AML-193 (cell line): Measurements from ENCODE around the gene SMG9.
"Not testable (repeated sequence)": the region's sequence is repeated elsewhere in the genome, so short reads cannot be mapped to it uniquely, and the experiment has no call there.

Experiments used
- DNase-seq, 2 experiments: peaks; one replicate each; lab custom pipeline; 2025; lab: John Stamatoyannopoulos, UW

SMG9 gene

GRCh38 chr19:43779820-43780219 is 25.1 kb upstream of the SMG9 start:
- DNase-seq: peak; percentile 60 to 62

DNA sequence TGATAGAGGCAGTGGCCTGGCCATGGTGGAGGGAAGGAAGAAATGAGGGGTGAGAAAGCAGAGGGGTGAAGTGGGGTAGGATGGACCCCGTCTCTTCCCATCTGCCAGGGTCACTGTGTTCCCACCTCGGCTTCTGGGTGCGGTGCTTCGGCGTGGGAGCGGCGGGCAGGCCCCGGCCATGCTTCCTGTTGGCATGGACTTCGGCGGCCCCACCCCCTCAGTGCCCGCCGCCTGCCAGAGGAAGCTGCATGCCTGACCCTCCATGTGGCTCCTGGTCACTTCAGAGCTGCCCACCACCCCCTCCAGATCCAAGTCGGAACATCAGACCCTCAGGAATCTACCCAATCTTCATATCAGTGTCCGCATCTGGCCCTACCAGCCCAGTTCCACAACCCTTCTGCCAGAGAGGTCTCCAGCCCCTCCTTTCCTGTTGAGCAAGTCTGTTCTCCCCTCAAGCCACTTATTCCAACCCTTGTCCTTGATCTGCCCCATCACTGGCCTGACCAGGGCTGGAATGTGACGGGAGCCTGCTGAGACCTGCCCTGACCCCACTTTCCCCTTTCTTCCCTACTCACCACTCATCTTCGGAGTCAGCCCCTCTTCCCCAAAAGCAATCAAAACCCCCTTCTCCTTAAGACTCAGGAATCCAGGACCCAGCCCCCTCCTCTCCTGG is 24.5 kb upstream of the SMG9 start:
- DNase-seq: peak; percentile 40 to 51

- no peak for DNase-seq
These were observed 23.9 kb upstream of the SMG9 start for GRCh38 chr19:43778651-43779050.

- DNase-seq: peak; percentile 85 to 87
These were observed 22.5 kb upstream of the SMG9 start for GRCh38 chr19:43777163-43777695.

DNA sequence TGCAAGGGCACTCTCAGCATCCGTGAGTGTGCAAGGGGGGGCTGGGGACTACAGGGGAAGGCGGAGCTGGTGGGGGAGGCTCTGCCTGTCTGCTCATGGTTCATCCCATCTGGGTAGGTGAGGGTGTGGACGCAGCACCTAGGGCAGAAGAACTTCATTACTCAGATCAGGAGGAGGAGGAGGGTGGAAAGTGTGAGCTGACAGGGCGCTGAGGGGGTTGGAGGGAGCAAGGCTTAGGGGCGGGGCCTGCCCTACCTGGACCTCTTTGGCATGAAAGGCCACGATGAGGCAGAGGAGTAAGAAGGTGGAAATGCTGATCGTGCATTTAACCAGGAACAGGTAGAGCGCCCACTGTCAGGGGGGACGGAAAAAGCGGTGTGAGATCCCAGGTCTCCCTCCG is 21.5 kb upstream of the SMG9 start:
- no peak for DNase-seq

DNA sequence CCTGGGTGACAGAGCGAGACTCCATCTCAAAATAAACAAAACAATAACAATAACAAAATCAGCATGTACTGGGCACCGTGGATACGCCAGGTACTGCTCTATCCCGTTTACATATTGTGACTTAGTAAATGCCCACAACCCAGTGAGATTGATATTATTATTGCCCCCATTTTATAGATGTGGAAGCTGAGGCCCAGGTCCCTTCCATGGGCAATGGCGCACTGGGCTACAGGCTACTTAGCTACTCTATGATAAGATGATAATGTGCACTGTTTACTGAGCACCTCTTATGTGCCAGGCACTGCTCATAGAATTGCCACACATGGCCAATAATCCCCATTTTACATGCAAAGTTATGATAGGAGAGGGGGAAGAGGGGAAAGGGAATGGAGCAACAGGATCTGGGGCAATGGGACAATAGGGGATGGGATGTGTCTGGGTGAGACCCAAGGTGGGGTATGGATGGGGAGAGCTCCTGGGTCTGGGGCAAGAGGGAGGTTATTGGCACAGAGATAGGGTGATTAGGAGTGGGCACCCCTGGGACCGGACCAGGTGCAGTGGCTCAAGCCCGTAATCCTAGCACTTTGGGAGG is 20.6 kb upstream of the SMG9 start:
- no peak for DNase-seq

DNA sequence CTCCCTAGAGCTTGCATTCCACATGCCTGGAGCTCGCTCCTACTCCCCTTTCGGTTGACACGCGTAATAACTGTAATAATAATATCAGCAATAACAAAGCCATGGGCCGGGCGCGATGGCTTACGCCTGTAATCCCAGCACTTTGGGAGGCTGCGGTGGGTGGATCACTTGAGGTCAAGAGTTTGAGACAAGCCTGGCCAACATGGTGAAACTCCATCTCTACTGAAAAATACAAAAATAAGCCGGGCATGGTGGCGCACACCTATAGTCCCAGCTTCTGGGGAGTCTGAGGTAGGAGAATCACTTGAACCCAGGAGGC is 20.1 kb upstream of the SMG9 start:
- not testable (repeated sequence) for DNase-seq

DNA sequence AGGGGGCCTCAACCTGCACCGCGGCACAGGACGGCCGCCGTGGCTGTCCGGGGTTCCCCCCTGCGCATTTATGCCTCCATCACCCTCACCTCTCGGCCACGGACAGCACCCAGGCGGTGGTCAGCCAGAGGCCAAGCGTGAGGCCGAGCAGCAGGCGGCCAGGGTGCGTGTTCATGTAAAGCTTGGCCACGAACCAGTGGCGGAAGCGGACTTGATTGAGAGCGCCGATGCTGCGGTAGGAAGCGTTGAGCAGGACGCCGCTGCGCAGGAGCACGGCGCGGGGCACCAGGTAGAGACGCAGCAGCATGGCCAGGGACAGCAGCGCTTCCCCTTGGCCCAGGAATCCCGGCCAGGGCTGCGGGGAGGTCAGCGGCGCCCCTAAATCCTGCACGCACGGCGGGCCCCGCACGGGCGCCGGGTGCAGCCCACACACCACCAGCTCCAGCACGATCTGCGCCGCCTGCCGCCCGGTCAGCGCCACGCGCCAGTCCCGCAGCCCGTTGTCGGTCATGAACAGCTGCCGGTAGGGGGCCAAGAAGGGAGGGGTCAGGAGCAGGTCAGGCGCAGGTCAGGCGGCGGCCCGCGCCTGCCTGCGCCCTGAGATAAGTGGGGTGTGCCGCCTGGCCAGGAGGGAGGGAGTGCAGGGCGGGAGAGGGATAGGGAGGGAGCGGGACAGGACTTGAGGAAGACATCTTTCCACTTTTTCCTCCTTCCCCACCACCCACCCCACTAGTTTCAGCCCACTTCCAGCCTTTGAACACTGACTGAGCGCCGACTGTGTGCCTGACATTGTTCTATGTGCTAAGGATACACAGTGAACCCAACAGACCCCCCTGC is 19.6 kb upstream of the SMG9 start:
- DNase-seq: no peak

DNA sequence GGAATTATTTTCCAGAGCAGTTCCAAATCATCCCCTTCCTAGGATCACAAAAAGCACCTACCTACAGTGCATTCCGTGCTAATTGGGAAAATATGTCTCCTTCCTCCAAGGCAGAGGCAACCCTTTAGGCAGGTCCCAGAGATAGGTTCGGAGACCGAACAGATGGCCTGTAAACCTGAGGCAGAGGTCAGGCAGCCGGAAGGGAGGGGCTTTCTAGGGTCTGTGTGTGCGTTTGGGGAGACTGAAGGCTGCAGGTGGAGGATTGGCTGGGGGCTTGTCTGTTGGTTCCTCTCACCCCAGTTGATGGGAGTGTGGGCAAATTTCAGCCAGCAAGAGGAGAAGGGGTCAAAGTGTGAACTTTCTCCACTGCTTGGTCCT is 19.0 kb upstream of the SMG9 start:
- no peak for DNase-seq

- DNase-seq: no peak
These were observed 14.5 kb upstream of the SMG9 start for GRCh38 chr19:43769256-43769655.

DNA sequence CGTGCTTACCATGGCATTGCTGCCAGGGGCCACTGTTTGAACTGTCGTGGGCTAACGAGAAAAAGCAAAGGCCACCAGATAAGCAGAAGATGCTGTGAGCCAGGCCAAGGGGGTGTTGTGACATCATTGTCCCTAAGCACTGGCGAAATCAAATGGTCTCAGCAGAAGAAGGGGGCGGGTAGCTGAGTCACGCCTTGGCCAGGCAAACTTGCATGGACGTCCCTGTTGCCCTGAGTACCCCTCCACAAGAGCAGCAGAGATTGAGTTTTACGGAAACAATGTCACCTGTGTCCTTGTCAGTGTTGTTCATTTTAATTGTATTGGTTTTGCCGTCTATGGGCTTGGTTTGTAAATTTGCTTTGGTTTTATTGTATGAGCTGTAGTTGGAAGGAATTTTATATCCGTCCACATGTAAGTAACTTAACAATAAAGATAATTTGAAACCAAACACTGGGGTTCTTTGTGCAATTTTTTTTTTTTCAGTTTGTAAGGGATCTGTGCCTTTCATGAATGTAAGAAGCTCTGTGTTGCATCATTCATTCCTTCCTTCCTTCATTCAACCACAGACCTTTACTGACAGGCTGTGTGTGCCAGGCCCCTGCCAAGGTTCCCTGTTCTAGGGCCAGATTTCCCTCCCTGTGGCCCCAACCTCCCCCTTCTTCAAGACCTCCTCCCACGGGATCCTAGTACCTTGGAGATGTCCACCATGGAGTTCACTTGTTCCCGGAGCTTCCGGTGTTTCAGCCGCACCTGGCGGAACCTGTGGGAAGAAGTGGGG is 13.7 kb upstream of the SMG9 start:
- DNase-seq: peak; percentile 72 to 82

GRCh38 chr19:43767818-43768217 is 13.1 kb upstream of the SMG9 start:
- no peak for DNase-seq

GRCh38 chr19:43767316-43767715 is 12.6 kb upstream of the SMG9 start:
- no peak for DNase-seq

DNA sequence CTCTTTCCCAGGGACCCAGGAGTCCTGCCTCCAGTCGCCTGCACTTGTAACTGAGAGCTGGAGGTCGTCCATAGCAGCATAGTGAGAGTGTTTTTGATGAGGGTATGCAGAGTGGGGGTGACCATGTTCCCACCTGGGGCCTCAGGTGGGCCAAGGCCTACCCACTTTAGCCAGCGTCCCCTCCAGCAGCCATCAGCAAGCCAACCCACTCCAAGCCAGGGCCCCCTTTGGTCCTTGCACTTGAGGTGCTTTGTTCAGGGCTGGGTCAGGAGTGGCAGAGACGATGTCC is 11.9 kb upstream of the SMG9 start:
- DNase-seq: no peak

GRCh38 chr19:43765109-43765876 is 10.5 kb upstream of the SMG9 start:
- DNase-seq: peak; percentile 9 to 21

- DNase-seq: not testable (repeated sequence)
These were observed 9.9 kb upstream of the SMG9 start for GRCh38 chr19:43764684-43765083.

DNA sequence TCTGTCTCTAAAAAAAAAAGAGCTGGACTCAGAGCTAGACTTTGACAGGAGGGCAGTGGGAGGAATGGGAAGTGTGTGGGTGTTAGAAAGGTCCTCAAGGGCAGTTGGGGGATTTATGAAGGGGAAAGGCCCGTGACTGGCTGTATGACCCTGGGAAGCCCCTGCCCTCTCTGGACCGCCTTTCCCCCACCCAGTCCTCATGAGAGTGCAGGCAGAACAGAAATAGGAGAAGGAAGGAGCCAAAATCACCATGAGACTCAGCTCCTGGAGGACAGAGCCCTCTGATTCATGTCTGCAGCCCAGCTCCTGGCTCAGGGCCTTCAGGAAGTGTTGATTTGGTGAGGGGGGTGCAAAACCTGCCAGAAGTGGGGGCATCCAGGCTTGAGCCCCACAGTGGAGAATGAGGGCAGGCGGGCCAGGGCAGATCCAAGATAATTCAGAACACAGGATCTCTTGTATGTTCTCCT is 8.7 kb upstream of the SMG9 start:
- no peak for DNase-seq

DNA sequence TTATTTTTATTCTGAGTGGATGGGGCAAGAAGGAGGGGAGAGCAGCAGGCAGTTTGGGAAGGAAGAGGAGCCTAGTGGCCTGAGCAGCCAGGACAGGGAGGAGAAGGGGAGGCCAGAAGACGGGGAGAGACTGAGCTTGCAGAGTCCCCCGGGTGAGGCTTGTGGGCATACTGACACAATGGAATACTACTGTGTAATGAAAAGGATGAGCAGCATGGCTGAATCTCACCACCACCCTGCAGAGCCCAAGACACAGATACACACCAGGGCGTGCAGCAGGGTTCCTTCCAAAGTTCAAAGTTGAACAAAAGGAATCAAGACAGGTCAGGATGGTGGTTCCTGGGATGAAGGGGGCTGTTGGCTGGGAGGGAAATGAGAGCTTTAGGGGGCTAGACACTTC is 8.1 kb upstream of the SMG9 start:
- no peak for DNase-seq

DNA sequence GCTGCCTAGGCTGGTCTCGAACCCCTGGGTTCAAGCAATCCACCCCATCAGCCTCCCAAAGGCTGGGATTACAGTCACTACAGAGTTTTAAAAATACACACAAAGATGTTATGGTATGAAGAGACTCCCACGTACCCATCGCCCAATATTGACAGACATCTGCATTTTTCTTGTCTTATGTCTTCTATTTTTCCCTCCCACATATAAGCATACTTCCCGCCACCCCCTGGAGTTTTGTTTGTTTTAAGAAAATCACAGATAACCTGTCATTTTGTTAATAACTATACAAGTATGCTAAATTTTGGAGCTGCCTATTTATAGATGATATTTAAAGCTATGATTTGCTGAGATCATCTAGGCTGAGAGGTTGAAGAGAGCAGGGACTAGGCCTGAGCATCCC is 6.2 kb upstream of the SMG9 start:
- no peak for DNase-seq

GRCh38 chr19:43759515-43759914 is 4.8 kb upstream of the SMG9 start:
- DNase-seq: no peak

DNA sequence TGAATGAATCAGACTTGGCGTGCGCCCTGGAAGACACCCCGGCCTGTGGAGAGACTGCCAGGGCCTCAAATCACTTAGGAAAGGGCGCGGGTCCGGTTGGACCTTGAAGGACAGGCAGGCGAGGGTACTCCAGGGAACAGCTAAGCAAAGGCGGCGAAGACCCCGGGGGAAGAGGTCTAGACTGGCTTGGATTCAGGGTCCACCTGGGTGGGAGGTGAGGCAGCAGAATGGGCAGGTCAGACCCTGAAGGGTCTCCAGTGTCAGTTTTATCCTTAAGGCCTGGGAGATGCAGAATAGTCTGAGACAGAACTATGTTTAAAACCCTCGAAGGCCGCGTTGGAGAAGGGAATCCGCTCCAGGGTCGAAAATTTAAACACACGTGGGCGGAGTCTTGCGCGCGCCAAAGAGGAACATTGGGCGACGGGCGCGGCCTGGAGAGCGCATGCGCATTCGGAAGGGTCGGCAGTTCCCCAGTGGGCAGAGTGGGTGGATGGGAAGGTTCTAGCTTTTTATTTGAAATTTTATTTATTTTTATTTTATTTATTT is 567 bp upstream of the SMG9 start:
- peak; percentile 74 to 79 for DNase-seq

GRCh38 chr19:43754253-43754502 is 584 bp downstream of the SMG9 start:
- no peak for DNase-seq
